GM18505 (cell line): Measurements from ENCODE around the gene DPH1.

Source experiments
- ATAC-seq: cut with Tn5 transposase; IDR thresholded peaks from one replicate; pipeline ENCODE4 v1.9.1; 2021; ENCODE audit not compliant: unreplicated experiment
- POLR2A ChIP-seq: IDR thresholded peaks from 4 replicates; pipeline ENCODE4 v1.6.1; 2011; ENCODE audit warnings: borderline replicate concordance; ENCODE audit not compliant: insufficient read depth, insufficient read length; ENCODE audit errors: extremely low read depth

Gene DPH1

GRCh38 chr17:2087597-2088211 is 57.8 kb downstream of the DPH1 start:
- peak; percentile 48 for ATAC-seq
- TF ChIP-seq POLR2A = no peak

DNA sequence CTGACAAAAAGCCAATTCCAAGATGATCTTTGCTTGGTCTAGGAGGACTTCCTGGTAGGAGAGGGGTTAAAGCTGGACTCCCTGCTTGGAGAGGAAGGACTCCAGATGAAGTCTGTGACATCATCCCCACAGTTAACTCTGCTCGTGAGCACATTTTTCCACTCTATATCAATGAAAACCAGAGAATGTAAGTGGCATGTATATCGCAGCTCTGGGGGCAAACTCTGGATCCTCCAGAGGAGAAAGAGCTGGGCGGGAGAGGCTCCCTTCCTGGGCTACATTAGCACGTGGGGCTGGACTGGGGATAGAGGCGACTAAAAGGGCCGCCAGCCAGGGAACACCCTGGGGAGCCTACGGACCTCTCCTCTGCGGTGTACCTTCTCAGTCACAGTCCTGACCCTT is 59.1 kb downstream of the DPH1 start:
- ATAC-seq = peak; percentile 20
- no peak for TF ChIP-seq POLR2A

DNA sequence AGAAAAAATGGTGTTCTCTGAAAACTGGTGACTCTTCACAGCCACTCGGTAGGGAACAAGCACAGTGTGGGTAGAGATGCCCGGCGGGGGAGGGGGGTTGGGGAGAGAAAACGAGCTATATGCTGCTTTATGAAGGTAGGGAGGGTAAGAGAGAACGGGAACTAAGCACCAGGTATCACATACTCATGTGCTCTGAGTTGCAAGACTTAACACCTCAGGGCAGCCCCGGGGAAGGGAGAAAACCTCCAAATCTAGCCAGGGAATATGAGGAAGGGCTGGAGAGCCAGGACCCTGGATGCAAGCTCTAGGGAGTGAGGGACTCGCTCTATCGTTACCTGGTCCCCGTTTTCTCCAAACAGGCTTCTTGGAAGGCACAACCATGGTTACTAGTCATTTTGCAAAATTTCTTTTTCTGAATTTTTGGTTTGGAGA is 60.3 kb downstream of the DPH1 start:
- peak; percentile 26 for TF ChIP-seq POLR2A
- no peak for ATAC-seq

GRCh38 chr17:2090804-2091534 is 61.0 kb downstream of the DPH1 start:
- no peak for TF ChIP-seq POLR2A
- ATAC-seq = no peak

- no peak for TF ChIP-seq POLR2A
- no peak for ATAC-seq
These were observed 62.3 kb downstream of the DPH1 start for GRCh38 chr17:2092253-2092652.

DNA sequence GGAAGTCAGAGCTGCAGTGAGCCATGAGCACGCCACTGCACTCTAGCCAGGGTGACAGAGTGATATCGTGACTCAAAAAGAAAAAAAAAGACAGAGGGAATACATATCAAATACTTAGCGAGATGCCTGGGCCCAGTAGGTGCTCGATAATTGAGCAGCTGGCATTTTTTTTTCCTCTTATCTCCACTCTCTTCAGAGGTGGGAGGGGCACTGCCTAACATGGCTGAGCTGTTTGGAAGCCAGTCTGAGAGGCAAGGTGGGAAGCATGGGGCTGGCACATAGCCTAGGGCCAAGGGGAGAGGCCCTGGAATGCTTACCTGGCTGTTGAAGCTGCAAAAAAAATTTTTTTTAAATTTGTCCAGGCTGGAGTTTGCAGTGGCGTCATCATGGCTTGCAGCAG is 63.4 kb downstream of the DPH1 start:
- TF ChIP-seq POLR2A = no peak
- no peak for ATAC-seq
